WTC11 (cell line): ENCODE data around the gene EBP. TPM values are rescaled to one million over a fixed set of nuclear protein-coding genes. Genes with fewer than 3 reads are reported as not detected.
A peak's percentile ranks its signal among the peaks of the same experiment; 100 is the strongest.

Experiments
- ATAC-seq: fragments of 200-7000 bp; cut with Tn5 transposase; 2 replicates; pipeline ENCODE4 v1.10.0; 2021; ENCODE audit warnings: mild to moderate bottlenecking, moderate library complexity
- CTCF ChIA-PET: fragments of 300-600 bp; sonication (Branson Sonifier 250); formaldehyde crosslinking; loops from one replicate; lab custom pipeline; 2021; ENCODE audit warnings: antibody characterized with exemption; lab: Charles Lee
- POLR2A ChIA-PET: fragments of 350-600 bp; sonication (Branson Sonifier 250); formaldehyde crosslinking; loops from one replicate; lab custom pipeline; 2021; ENCODE audit warnings: antibody characterized with exemption; lab: Charles Lee
- DNase-seq: peaks from one replicate; pipeline ENCODE4 v3.0.0; 2021; ENCODE audit warnings: low spot score
- H3K27ac Mint-ChIP-seq: 2 replicates; pipeline ENCODE4 v1.8.0; 2021; ENCODE audit warnings: mixed read lengths
- H3K27me3 Mint-ChIP-seq: 2 replicates; pipeline ENCODE4 v1.8.0; 2021; ENCODE audit warnings: low read depth, mild to moderate bottlenecking, moderate library complexity, mixed read lengths
- H3K36me3 Mint-ChIP-seq: 2 replicates; pipeline ENCODE4 v1.8.0; 2021; ENCODE audit warnings: mixed read lengths
- H3K4me1 Mint-ChIP-seq: 2 replicates; pipeline ENCODE4 v1.8.0; 2022; ENCODE audit warnings: mixed read lengths
- H3K4me3 Mint-ChIP-seq: 2 replicates; pipeline ENCODE4 v1.8.0; 2021; ENCODE audit warnings: mild to moderate bottlenecking, moderate library complexity, mixed read lengths
- H3K9me3 Mint-ChIP-seq: 2 replicates; pipeline ENCODE4 v1.8.0; 2021; ENCODE audit warnings: mixed read lengths
- AFF4 ChIP-seq: sonication (generic); formaldehyde crosslinking; IDR thresholded peaks from 2 replicates; pipeline ENCODE4 v1.8.1; 2023; ENCODE audit warnings: mild to moderate bottlenecking, missing genetic modification reagents, borderline replicate concordance
- ATF1 ChIP-seq: sonication (generic); formaldehyde crosslinking; IDR thresholded peaks from 2 replicates; pipeline ENCODE4 v1.8.1; 2023; ENCODE audit warnings: mild to moderate bottlenecking, moderate library complexity, missing genetic modification reagents
- ERG ChIP-seq: fragments of 250-450 bp; sonication (Bioruptor Pico); IDR thresholded peaks from 2 replicates; pipeline ENCODE4 v1.8.0; 2021; ENCODE audit warnings: mild to moderate bottlenecking
- HMGXB4 ChIP-seq: sonication (generic); formaldehyde crosslinking; IDR thresholded peaks from 2 replicates; pipeline ENCODE4 v1.8.1; 2023; ENCODE audit warnings: mild to moderate bottlenecking, moderate library complexity, missing genetic modification reagents
- MYBL2 ChIP-seq: sonication (generic); formaldehyde crosslinking; IDR thresholded peaks from 2 replicates; pipeline ENCODE4 v1.8.1; 2023; ENCODE audit warnings: mild to moderate bottlenecking, moderate library complexity, missing genetic modification reagents
- NR1H2 ChIP-seq: sonication (generic); formaldehyde crosslinking; IDR thresholded peaks from 2 replicates; pipeline ENCODE4 v1.9.0; 2021; ENCODE audit warnings: mild to moderate bottlenecking, moderate library complexity, missing genetic modification reagents
- RORB ChIP-seq: fragments of 250-450 bp; sonication (Bioruptor Pico); IDR thresholded peaks from 2 replicates; pipeline ENCODE4 v1.9.0; 2021; ENCODE audit warnings: mild to moderate bottlenecking
- SOX15 ChIP-seq: fragments of 250-450 bp; sonication (Bioruptor Pico); IDR thresholded peaks from 2 replicates; pipeline ENCODE4 v1.9.0; 2021; ENCODE audit warnings: mild to moderate bottlenecking
- SP1 ChIP-seq: sonication (generic); formaldehyde crosslinking; conservative IDR thresholded peaks from 2 replicates; pipeline ENCODE4 v1.8.1; 2022; ENCODE audit warnings: missing genetic modification reagents
- USF1 ChIP-seq: sonication (generic); formaldehyde crosslinking; IDR thresholded peaks from 2 replicates; pipeline ENCODE4 v1.8.0; 2022; ENCODE audit warnings: mild to moderate bottlenecking, missing genetic modification reagents
- ZNF232 ChIP-seq: sonication (generic); formaldehyde crosslinking; IDR thresholded peaks from 2 replicates; pipeline ENCODE4 v1.8.0; 2022; ENCODE audit warnings: mild to moderate bottlenecking, missing genetic modification reagents
- ZNF317 ChIP-seq: sonication (generic); formaldehyde crosslinking; IDR thresholded peaks from 2 replicates; pipeline ENCODE4 v1.8.1; 2023; ENCODE audit warnings: low read depth, mild to moderate bottlenecking, moderate library complexity, missing genetic modification reagents, borderline replicate concordance
- ZNF425 ChIP-seq: fragments of 250-450 bp; sonication (Bioruptor Pico); conservative IDR thresholded peaks from 2 replicates; pipeline ENCODE4 v1.9.0; 2021; ENCODE audit warnings: mild to moderate bottlenecking
- ZNF512 ChIP-seq: sonication (generic); formaldehyde crosslinking; IDR thresholded peaks from 2 replicates; pipeline ENCODE4 v1.8.1; 2022; ENCODE audit warnings: missing genetic modification reagents, borderline replicate concordance
- ZNF532 ChIP-seq: fragments of 250-450 bp; sonication (Bioruptor Pico); IDR thresholded peaks from 2 replicates; pipeline ENCODE4 v1.9.0; 2021; ENCODE audit warnings: mild to moderate bottlenecking, borderline replicate concordance
- ZSCAN18 ChIP-seq: fragments of 250-450 bp; sonication (Bioruptor Pico); IDR thresholded peaks from 2 replicates; pipeline ENCODE4 v2.1.2; 2022; ENCODE audit warnings: mild to moderate bottlenecking, moderate library complexity
- total RNA-seq: library from RNA; stranded (reverse); gene quantifications from 3 replicates; pipeline ENCODE4 v1.2.3, GENCODE V29; 2021

The EBP gene
- total RNA-seq, 1 experiment from 2014 or later = 129 TPM

- TF ChIP-seq ZSCAN18 (no peak), AFF4 (no peak), SOX15 (CRISPR knock-in tag) (no peak), ERG (CRISPR knock-in tag) (no peak), USF1 (no peak)
Observed at GRCh38 chrX:48569958-48570357, 48.4 kb downstream of the EBP start (continued).

GRCh38 chrX:48573690-48574269 lies 52.2 kb downstream of the EBP start:
- no peaks in the 10 kb centered on the region; the same call in 1 of the 2 replicates for H3K27me3 Mint-ChIP-seq
- H3K9me3 Mint-ChIP-seq = no peaks in the 10 kb centered on the region
- TF ChIP-seq ZNF532 (no peak), ZNF317 (CRISPR knock-in tag) (no peak), RORB (no peak), NR1H2 (no peak), ZNF425 (CRISPR knock-in tag) (no peak), ERG (CRISPR knock-in tag) (no peak), ZNF232 (CRISPR knock-in tag) (no peak), SP1 (CRISPR knock-in tag) (no peak), ATF1 (CRISPR knock-in tag) (no peak), MYBL2 (no peak), ZNF512 (CRISPR knock-in tag) (no peak), HMGXB4 (CRISPR knock-in tag) (no peak)

More at GRCh38 chrX:48573690-48574269, 52.2 kb downstream of the EBP start:
- ChIA-PET CTCF (no interaction called here), POLR2A (interaction anchor here (0.6 kb wide), 3 partner anchors 101 to 662 kb away, joined by 3 to 5 read pairs (median 4); partner anchors contain the start of genes CCDC22 and SUV39H1)
- peaks cover 11% of the 10 kb centered on the region; the same call in 1 of the 2 replicates for H3K4me1 Mint-ChIP-seq
- ATAC-seq (no peak), DNase-seq (no peak)
- H3K36me3 Mint-ChIP-seq = peaks cover 39% of the 10 kb centered on the region
- H3K27ac Mint-ChIP-seq = peak overlapping the region; percentile 100
- H3K4me3 Mint-ChIP-seq = peak overlapping the region; percentile 97
